Heart right ventricle (tissue), 16 donors: Measurements from ENCODE around the gene LAMA4. TPM values are rescaled to one million over a fixed set of nuclear protein-coding genes. Genes with fewer than 3 reads are reported as not detected.

Experiments used
- ATAC-seq, 8 donors: fragments of 200-7000 bp; cut with Tn5 transposase; one replicate each; pipeline ENCODE4 v1.9.1; 2020; ENCODE audit warnings: mild to moderate bottlenecking in 8 of 8, moderate library complexity in 8 of 8, moderate number of reproducible peaks in 1 of 8
- DNase-seq, 2 donors: peaks; one replicate each; pipeline ENCODE4 v3.0.0-alpha.2; 2020
- H3K27ac ChIP-seq, 10 donors: fragments of 200-600 bp; sonication (generic) in 2 of 10; one replicate each; pipeline versions ENCODE4 v1.5.0 to v1.8.0; 2020 to 2022; ENCODE audit warnings: mild to moderate bottlenecking in 3 of 10
- H3K27me3 ChIP-seq, 7 donors: fragments of 200-600 bp; one replicate each; pipeline ENCODE4 v1.8.0; 2021 to 2022; ENCODE audit warnings: mild to moderate bottlenecking in 2 of 7
- H3K36me3 ChIP-seq, 9 donors: fragments of 200-600 bp; sonication (generic) in 1 of 9; one replicate each; pipeline versions ENCODE4 v1.5.0 to v1.8.0; 2020 to 2022; ENCODE audit warnings: mild to moderate bottlenecking in 2 of 9
- H3K4me1 ChIP-seq, 9 donors: fragments of 200-600 bp; sonication (generic) in 1 of 9; one replicate each; pipeline versions ENCODE4 v1.5.0 to v1.8.0; 2020 to 2022; ENCODE audit warnings: mild to moderate bottlenecking in 4 of 9
- H3K4me3 ChIP-seq, 10 donors: fragments of 200-600 bp; sonication (generic) in 2 of 10; one replicate each; pipeline versions ENCODE4 v1.5.0 to v1.8.0; 2020 to 2022; ENCODE audit warnings: mild to moderate bottlenecking in 7 of 10, moderate library complexity in 2 of 10
- H3K9me3 ChIP-seq, 11 donors: fragments of 200-600 bp in 10 of 11; sonication (generic) in 2 of 11; one replicate each; pipeline versions ENCODE4 v1.5.0 to v1.8.0; 2013 to 2022; ENCODE audit warnings: mild to moderate bottlenecking in 2 of 11, control low read depth in 1 of 11, moderate library complexity in 1 of 11
- WGBS, 2 donors: extraction: QIAGEN DNeasy Blood & Tissue Kit; methylation state at CpG; one replicate each; pipeline ENCODE4 v1.1.7; 2013; ENCODE audit warnings: inconsistent platforms in 1 of 2; 5-methylcytosine and 5-hydroxymethylcytosine counted together
- intact Hi-C, 10 donors: fragments of 100-400 bp; cut with DNase I; formaldehyde crosslinking; loops; one replicate each; pipeline versions ENCODE4 v1.11.1 to v1.14.2; 2022
- polyA plus RNA-seq, 2 donors: library from polyadenylated mRNA; stranded (reverse); fragments of 200-250 nt; gene quantifications; one replicate each; pipeline ENCODE4 v1.2.3, GENCODE V29; 2013
- total RNA-seq, 10 donors: library from RNA; stranded (reverse); fragmentation: NEBNext Ultra II Directional in 3 of 10; extraction: Animal tissue kit (Norgen Biotek cat#: 25700) in 3 of 10; gene quantifications; one replicate each; pipeline versions ENCODE4 v1.2.1 to v1.2.4, GENCODE V29; 2021 to 2023
- TF ChIP-seq, protein P1 (sequence below), 9 donors: fragments of 200-600 bp; sonication (generic) in 2 of 9; IDR thresholded peaks; one replicate each; pipeline versions ENCODE4 v1.5.0 to v1.8.0; 2021 to 2022; ENCODE audit warnings: antibody characterized with exemption in 9 of 9, mild to moderate bottlenecking in 5 of 9, moderate library complexity in 1 of 9
- donor health status: Arrhythmogenic right ventricular cardiomyopathy.
- donor health status: ischemic (EF 13 %, LVEDD 7.1; RV severe dilation, severe dysfunction).
- donor health status: healthy with polysubstance abuse.
- donor health status: DM: no; HTN: yes; CAD: no.
- donor health status: DM: no; HTN: no; CAD: no.
- donor health status: ischemic (EF 25% LVEDD 6.9; RV normal size, moderate dysfunction).
- donor health status: ischemic (EF 25% LVEDD 5.7; RV mildly dilated, moderate dysfunction).
- donor health status: healthy.
- donor health status: DM: yes; HTN: yes; CAD: no.
- donor health status: Ischemic cardiomyopathy.
- donor health status: ischemic (EF 35%, LVEDD 5.7; RV mildly dilated, moderate dysfunction).
- donor health status: nonischemic (EF 11% LVEDD 7.7; RV severe dilation, severe dysfunction).
- donor health status: DM: yes; HTN: yes; CAD: no.
- donor health status: PGD.
- donor health status: ischemic (EF 29% LVEDD 5.4; RV normal size, mild dysfunction).
- donor health status: nonischemic (EF 23%, LVEDD 6.1; RV moderate dilation, normal function).

Gene LAMA4
- total and polyA plus RNA-seq, 12 donors = 23.7 to 103 (median 82.5) TPM

DNA sequence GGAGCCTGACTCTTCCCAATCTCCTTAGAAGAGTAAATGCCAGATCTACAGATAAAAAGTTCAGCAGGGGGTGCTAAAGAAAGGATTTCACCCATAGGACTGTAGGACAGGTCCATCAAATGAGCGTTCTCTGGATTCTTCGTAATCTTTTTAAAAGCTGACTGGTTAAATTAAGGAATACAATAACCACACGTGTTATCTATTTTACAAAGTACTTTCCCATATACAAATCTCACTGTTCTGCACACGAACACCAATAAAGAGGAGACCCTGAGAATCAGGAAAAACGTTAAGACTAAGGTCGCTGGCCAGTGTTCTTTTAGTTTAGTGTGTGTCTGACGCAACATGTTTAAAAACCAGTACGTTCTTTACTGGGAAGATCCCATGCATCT, 167.6 kb downstream of the LAMA4 start:
- TF ChIP-seq, protein P1, sequence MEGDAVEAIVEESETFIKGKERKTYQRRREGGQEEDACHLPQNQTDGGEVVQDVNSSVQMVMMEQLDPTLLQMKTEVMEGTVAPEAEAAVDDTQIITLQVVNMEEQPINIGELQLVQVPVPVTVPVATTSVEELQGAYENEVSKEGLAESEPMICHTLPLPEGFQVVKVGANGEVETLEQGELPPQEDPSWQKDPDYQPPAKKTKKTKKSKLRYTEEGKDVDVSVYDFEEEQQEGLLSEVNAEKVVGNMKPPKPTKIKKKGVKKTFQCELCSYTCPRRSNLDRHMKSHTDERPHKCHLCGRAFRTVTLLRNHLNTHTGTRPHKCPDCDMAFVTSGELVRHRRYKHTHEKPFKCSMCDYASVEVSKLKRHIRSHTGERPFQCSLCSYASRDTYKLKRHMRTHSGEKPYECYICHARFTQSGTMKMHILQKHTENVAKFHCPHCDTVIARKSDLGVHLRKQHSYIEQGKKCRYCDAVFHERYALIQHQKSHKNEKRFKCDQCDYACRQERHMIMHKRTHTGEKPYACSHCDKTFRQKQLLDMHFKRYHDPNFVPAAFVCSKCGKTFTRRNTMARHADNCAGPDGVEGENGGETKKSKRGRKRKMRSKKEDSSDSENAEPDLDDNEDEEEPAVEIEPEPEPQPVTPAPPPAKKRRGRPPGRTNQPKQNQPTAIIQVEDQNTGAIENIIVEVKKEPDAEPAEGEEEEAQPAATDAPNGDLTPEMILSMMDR (IDR thresholded peaks at IDR 0.05) = peak in 4 of 9 donors; percentile 25 to 37 (median 34)
- Histone ChIP-seq H3K9me3 (no peaks in the 10 kb centered on the region), H3K36me3 (peaks cover 0 to 38% (median 9%) of the 10 kb centered on the region in 9 donors), H3K4me1 (peaks cover 0 to 34% (median 28%) of the 10 kb centered on the region in 9 donors), H3K27ac (peak overlapping the region; percentile 55 to 91 (median 86)), H3K27me3 (no peaks in the 10 kb centered on the region), H3K4me3 (peak overlapping the region; percentile 63 to 88 (median 78))
- ATAC-seq (peak in 7 of 8 donors; percentile 17 to 54 (median 30)), DNase-seq (no peak)
- intact Hi-C loops = no loop called here
- 0 to 1% methylated on average over 8 of the region's 8 CpGs for WGBS, 2 donors

DNA sequence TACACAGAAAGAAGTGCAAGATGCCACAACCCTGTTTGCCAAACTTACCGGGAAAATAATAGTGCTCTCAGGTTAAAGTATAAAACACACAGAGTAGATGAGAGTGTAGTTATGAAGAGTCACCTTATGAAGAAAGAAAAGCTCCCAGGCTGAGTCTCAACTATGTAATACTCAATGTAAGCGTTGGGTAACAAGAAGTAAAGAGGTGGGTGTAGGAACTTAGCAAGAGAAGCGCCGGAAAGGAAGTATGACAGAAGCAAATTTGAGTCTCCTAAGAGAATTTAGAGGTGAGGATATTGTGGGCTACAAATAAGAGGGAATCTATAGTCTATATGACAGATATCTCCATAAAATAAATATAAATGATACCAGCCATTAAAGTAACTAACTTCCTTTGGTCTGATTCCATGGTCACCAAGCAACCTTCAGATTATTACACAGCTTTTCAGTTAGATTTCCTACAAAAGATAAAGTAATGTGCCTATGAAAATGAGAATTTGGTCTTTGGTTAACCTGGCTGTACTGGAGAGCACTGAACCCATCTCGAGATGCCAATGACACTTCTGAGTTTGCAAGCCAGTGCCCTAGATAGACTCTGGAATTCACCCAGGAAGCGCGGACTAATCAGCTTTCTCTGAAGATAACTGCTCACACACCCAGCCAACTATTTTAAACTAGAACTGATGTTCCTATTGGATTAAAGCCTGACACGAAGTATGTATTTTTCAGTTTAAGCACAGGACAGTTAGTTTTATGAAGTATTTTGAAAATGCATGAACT, 168.9 kb downstream of the LAMA4 start:
- TF ChIP-seq, protein P1 (IDR thresholded peaks at IDR 0.05) = no peak
- H3K27me3 ChIP-seq = no peaks in the 10 kb centered on the region
- DNase-seq = peak in 1 of 2 donors; percentile 58
- H3K4me3 ChIP-seq = peak overlapping the region in 6 of 10 donors; percentile 76 to 83 (median 80)
- H3K9me3 ChIP-seq = no peaks in the 10 kb centered on the region
- peaks cover 0 to 51% (median 9%) of the 10 kb centered on the region in 9 donors for H3K36me3 ChIP-seq
- intact Hi-C loops = no loop called here
- ATAC-seq = peak in 5 of 8 donors; percentile 41 to 59 (median 45)
- peak overlapping the region in 6 of 10 donors; percentile 32 to 91 (median 88) for H3K27ac ChIP-seq
- 66 to 69% methylated on average over 8 of the region's 8 CpGs for WGBS, 2 donors
- H3K4me1 ChIP-seq = peaks cover 0 to 34% (median 27%) of the 10 kb centered on the region in 9 donors

DNA sequence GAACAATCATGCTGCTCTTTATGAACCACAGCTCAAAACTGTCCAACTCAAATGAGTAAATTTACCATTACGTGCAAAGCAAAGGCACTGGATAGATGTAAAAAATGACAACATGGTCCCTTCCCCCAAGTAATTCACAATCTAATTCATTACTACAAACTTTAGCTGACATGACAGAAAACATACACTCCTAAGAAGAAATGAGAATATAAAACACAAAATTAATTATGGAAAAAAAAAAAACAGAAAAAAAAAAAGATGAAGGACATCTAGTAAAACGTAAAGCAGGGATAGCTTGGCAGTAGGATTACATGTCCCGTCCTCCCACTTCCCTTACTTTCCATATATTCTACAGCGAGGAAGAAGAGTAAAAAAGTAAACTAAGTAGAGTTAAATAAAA, 172.8 kb downstream of the LAMA4 start:
- intact Hi-C loops = loop anchor here in 1 of 10 donors (5.0 kb wide), 1 partner anchor 66 kb away; no protein-coding TSS in a partner anchor
- WGBS, 2 donors = 93 to 94% methylated on average over 4 of the region's 4 CpGs
- H3K27ac ChIP-seq = no peak overlapping the region
- peaks cover 0 to 22% (median 15%) of the 10 kb centered on the region in 9 donors for H3K4me1 ChIP-seq
- no peaks in the 10 kb centered on the region for H3K9me3 ChIP-seq
- peaks cover 0 to 90% (median 19%) of the 10 kb centered on the region in 9 donors for H3K36me3 ChIP-seq
- TF ChIP-seq, protein P1 (IDR thresholded peaks at IDR 0.05) = no peak
- H3K27me3 ChIP-seq = no peaks in the 10 kb centered on the region
- DNase-seq (no peak), ATAC-seq (no peak)
- no peak overlapping the region for H3K4me3 ChIP-seq

DNA sequence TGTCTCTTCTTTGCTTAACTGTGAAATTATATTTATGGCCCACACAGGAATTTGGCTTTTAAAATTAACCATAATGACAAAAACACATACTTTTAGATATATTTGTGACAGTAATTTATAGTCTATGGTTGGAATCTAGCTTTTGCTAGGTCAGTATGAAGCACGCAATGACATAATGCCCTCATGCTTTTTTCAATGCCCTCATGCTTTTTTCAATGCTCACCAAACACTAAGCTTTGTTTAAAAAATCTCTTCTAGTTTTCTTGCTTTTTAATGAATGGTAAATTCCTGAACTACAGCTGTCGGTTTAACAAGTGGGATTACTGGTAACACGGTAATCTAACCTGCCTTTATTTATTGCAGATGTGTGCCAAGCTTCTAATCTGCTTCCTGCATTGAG, 187.8 kb downstream of the LAMA4 start:
- 81 to 82% methylated on average over 3 of the region's 3 CpGs for WGBS, 2 donors
- DNase-seq (no peak), ATAC-seq (no peak)
- intact Hi-C loops = no loop called here
- Histone ChIP-seq H3K4me1 (no peaks in the 10 kb centered on the region), H3K4me3 (no peak overlapping the region), H3K27ac (no peak overlapping the region), H3K9me3 (no peaks in the 10 kb centered on the region), H3K36me3 (peaks cover 0 to 38% (median 24%) of the 10 kb centered on the region in 9 donors), H3K27me3 (no peaks in the 10 kb centered on the region)
- TF ChIP-seq, protein P1 (IDR thresholded peaks at IDR 0.05) = no peak
